Measurements from ENCODE around the gene SPART. TPM values are rescaled to one million over a fixed set of nuclear protein-coding genes. Genes with fewer than 3 reads are reported as not detected.
A peak's percentile ranks its signal among the peaks of the same experiment; 100 is the strongest.

Gene SPART
- total RNA-seq (2021; fragmentation: NEBNext Ultra II Directional; extraction: Animal tissue kit (Norgen Biotek cat#: 25700)): 68.2 and 74.1 TPM in 2 replicates
- polyA plus RNA-seq (2011; rRNA removed): 15.3 and 27.2 TPM in 2 replicates
- 29.3 TPM for polyA plus RNA-seq (2011; cell fraction: cytosol; rRNA removed)
- 19.6 TPM for polyA plus RNA-seq (2011; cell fraction: nucleus; rRNA removed)
- 54.3 to 63.1 TPM (median 58.9 TPM) in 4 replicates for polyA plus RNA-seq (2012, experiment 1 of 2)
- polyA plus RNA-seq (2012, experiment 2 of 2): 2.9 TPM
- polyA plus RNA-seq (2013, experiment 1 of 2): 66.0 TPM
- 66.9 TPM for polyA plus RNA-seq (2013, experiment 2 of 2)
- 41.7 and 49.6 TPM in 2 replicates for polyA minus RNA-seq (2011; rRNA and poly(A)+ RNA removed)
- polyA minus RNA-seq (2011; cell fraction: cytosol; rRNA and poly(A)+ RNA removed): 40.7 TPM
- polyA minus RNA-seq (2011; cell fraction: nucleus; rRNA and poly(A)+ RNA removed): 25.6 TPM
- long read RNA-seq, experiment 1, full-length matches to known transcripts: 13 of 48 reads
- long read RNA-seq, experiment 1, partial matches to known transcripts: 14 of 48 reads
- long read RNA-seq, experiment 1, other reads (novel, unspliced or antisense): 21 of 48 reads
- long read RNA-seq, experiment 2, full-length matches to known transcripts: 27 of 66 reads
- long read RNA-seq, experiment 2, partial matches to known transcripts: 27 of 66 reads
- long read RNA-seq, experiment 2, other reads (novel, unspliced or antisense): 12 of 66 reads

- Histone ChIP-seq H4K20me1 (replicated peaks in 1 of 2; ENCODE audit: control insufficient read depth in 1 of 2, insufficient read depth in 2 of 2, low read length in 2 of 2) (no peaks in the 10 kb centered on the region), H3K27me3 (replicated peaks in 1 of 4; ENCODE audit: control insufficient read depth in 3 of 4, extremely low read depth in 1 of 4, insufficient read depth in 3 of 4, low read length in 3 of 4) (no peaks in the 10 kb centered on the region; a peak in 1 of 7 replicates), H3K23me2 (ENCODE audit: low read depth, low read length) (peaks cover 9% of the 10 kb centered on the region), H2BK20ac (ENCODE audit: low read length) (no peak within 1 kb of the TSS), H3K18ac (ENCODE audit: extremely low read depth, low read length) (peak within 1 kb of the TSS; percentile 95), H3K14ac (ENCODE audit: insufficient read length) (no peak within 1 kb of the TSS), H2BK120ac (replicated peaks; ENCODE audit: low read depth, low read length) (no peak within 1 kb of the TSS), H2BK15ac (ENCODE audit: low read length) (no peak within 1 kb of the TSS), H3K9me3 (ENCODE audit: insufficient read depth in 2 of 2, low read depth in 1 of 2, low read length in 1 of 2) (no peaks in the 10 kb centered on the region), H3K27ac (ENCODE audit: low read depth, low read length) (peak within 1 kb of the TSS; percentile 85), H3K4me3 (ENCODE audit: extremely low read depth in 1 of 4, insufficient read depth in 2 of 4, low read depth in 3 of 4, low read length in 4 of 4) (peak within 1 kb of the TSS; percentile 61 to 90 (median 84)), H2BK5ac (ENCODE audit: low read depth, low read length) (peak within 1 kb of the TSS; percentile 96), H3K4me1 (replicated peaks in 1 of 4; ENCODE audit: control insufficient read depth in 3 of 4, insufficient read depth in 4 of 4, low read length in 3 of 4) (peaks cover 0 to 3% (median 3%) of the 10 kb centered on the region in 4 experiments; a peak in 3 of 7 replicates), H3K9ac (replicated peaks in 1 of 4; ENCODE audit: extremely low read depth in 1 of 4, low read depth in 3 of 4, low read length in 3 of 4) (peak within 1 kb of the TSS; percentile 81 to 96 (median 90)), H2AK5ac (ENCODE audit: low read depth, low read length) (peak within 1 kb of the TSS; percentile 84; the same call in 1 of the 2 replicates), H3K36me3 (ENCODE audit: control insufficient read depth in 2 of 4, insufficient read depth in 4 of 4, low read length in 3 of 4) (no peaks in the 10 kb centered on the region), H2BK12ac (ENCODE audit: low read depth, low read length) (peak within 1 kb of the TSS; percentile 90), H3K4ac (replicated peaks; ENCODE audit: insufficient read length, low read depth, low read length) (peak within 1 kb of the TSS; percentile 54), H4K8ac (ENCODE audit: extremely low read depth, insufficient read depth, low read length) (peak within 1 kb of the TSS; percentile 99), H4K5ac (ENCODE audit: insufficient read length, low read depth, low read length) (peak within 1 kb of the TSS; percentile 91), H3K56ac (replicated peaks; ENCODE audit: insufficient read length, low read depth, low read length) (peak within 1 kb of the TSS; percentile 86), H3K4me2 (ENCODE audit: insufficient read depth in 1 of 2, low read depth in 2 of 2, low read length in 2 of 2) (peak within 1 kb of the TSS; percentile 81 to 93), H4K91ac (replicated peaks; ENCODE audit: insufficient read length, low read length) (peak within 1 kb of the TSS; percentile 54), H3K79me2 (ENCODE audit: control insufficient read depth in 1 of 2, insufficient read depth in 2 of 2, low read length in 2 of 2) (peaks cover 3 to 39% of the 10 kb centered on the region in 2 experiments), H3K79me1 (ENCODE audit: low read depth, low read length) (no peaks in the 10 kb centered on the region), H3K23ac (ENCODE audit: insufficient read length) (no peak within 1 kb of the TSS), H2AFZ (ENCODE audit: low read length) (peak within 1 kb of the TSS; percentile 91)
- 4% methylated on average over 54 of the region's 86 CpGs; no CpG with 5 or more reads in 1 of the 2 experiments for WGBS, 2 experiments (ENCODE audit: extremely low coverage in 1 of 2, insufficient coverage in 1 of 2, insufficient read length in 1 of 2, insufficient replicate concordance in 2 of 2, low coverage in 1 of 2, low lambda C conversion rate in 2 of 2, missing lambda C conversion rate in 1 of 2)
- peak; percentile 49 to 91 for DNase-seq (ENCODE audit: low read depth in 1 of 2, low spot score in 2 of 2)
- ChIA-PET POLR2A (ENCODE audit: partially characterized antibody) (interaction anchor here (0.7 to 3.7 kb wide), 11 partner anchors 8 to 64 kb away, joined by 3 to 31 read pairs (median 5); partner anchors contain the start of gene CCDC169), CTCF (ENCODE audit: partially characterized antibody) (interaction anchor here (0.6 to 2.5 kb wide), 32 partner anchors 8 to 495 kb away, joined by 3 to 20 read pairs (median 4); no protein-coding TSS in a partner anchor)
- peak; percentile 79 for FAIRE-seq
- TF ChIP-seq CTCF (IDR thresholded peaks at IDR 0.05; ENCODE audit: control extremely low read depth in 1 of 3, insufficient read depth in 1 of 3, low read depth in 1 of 3, low read length in 3 of 3): peak; percentile 87 to 96 (median 89)
- peak; percentile 81 for TF ChIP-seq ASH2L (IDR thresholded peaks at IDR 0.05; ENCODE audit: low read length)
- peak; percentile 69 for TF ChIP-seq PHF8 (conservative IDR thresholded peaks at IDR 0.05; ENCODE audit: low read depth, low read length)
- TF ChIP-seq YY1 (IDR thresholded peaks at IDR 0.05; ENCODE audit: low read depth, low read length): 0 out of 2 replicates have a peak, but pooled peaks have one; percentile 11
- 0 out of 2 replicates have a peak, but pooled peaks have one; percentile 20 for TF ChIP-seq CHD2 (IDR thresholded peaks at IDR 0.05; ENCODE audit: low read length)
Measured at GRCh38 chr13:36346222-36347083, at the start of gene SPART. TSS of gene SPART (minus strand) at chr13:36346394. CDS start at chr13:36335830, 10,564 bp downstream.

Measured in H1 (cell line).